Smooth muscle cell (in vitro differentiated cells): ENCODE results near the gene MBOAT7. TPM values are rescaled to one million over a fixed set of nuclear protein-coding genes. Genes with fewer than 3 reads are reported as not detected.

ENCODE experiments used
- DNase-seq: peaks from one replicate; lab custom pipeline; 2025; ENCODE audit not compliant: unreplicated experiment; lab: John Stamatoyannopoulos, UW
- H2AFZ ChIP-seq: fragments of 200-600 bp; sonication (generic); 2 replicates; pipeline ENCODE4 v1.6.0; 2016; ENCODE audit warnings: antibody characterized with exemption, low read depth, mild to moderate bottlenecking
- H3F3A ChIP-seq: fragments of 200-600 bp; sonication (generic); 2 replicates; pipeline ENCODE4 v1.6.0; 2017; ENCODE audit warnings: antibody characterized with exemption, low read depth
- H3K27ac ChIP-seq: fragments of 200-600 bp; sonication (generic); 2 replicates; pipeline ENCODE4 v1.5.1; 2016; ENCODE audit warnings: low read depth, mild to moderate bottlenecking
- H3K27me3 ChIP-seq: fragments of 200-600 bp; sonication (generic); 2 replicates; pipeline ENCODE4 v1.6.1; 2016; ENCODE audit warnings: low read depth, mild to moderate bottlenecking
- H3K36me3 ChIP-seq: fragments of 200-600 bp; sonication (generic); 2 replicates; pipeline ENCODE4 v1.5.1; 2016; ENCODE audit warnings: low read depth
- H3K4me1 ChIP-seq: fragments of 200-600 bp; sonication (generic); 2 replicates; pipeline ENCODE4 v1.5.1; 2016; ENCODE audit warnings: low read depth
- H3K4me2 ChIP-seq: fragments of 200-600 bp; sonication (generic); 2 replicates; pipeline ENCODE4 v1.6.0; 2016; ENCODE audit warnings: mild to moderate bottlenecking
- H3K4me3 ChIP-seq: fragments of 200-600 bp; sonication (generic); 2 replicates; pipeline ENCODE4 v1.5.1; 2016; ENCODE audit warnings: mild to moderate bottlenecking
- H3K79me2 ChIP-seq: fragments of 200-600 bp; sonication (generic); 2 replicates; pipeline ENCODE4 v1.6.0; 2016; ENCODE audit warnings: low read depth, mild to moderate bottlenecking
- H3K9ac ChIP-seq: fragments of 200-600 bp; sonication (generic); 2 replicates; pipeline ENCODE4 v1.6.0; 2016; ENCODE audit warnings: low read depth
- H3K9me3 ChIP-seq: fragments of 200-600 bp; sonication (generic); replicated peaks from 2 replicates; pipeline ENCODE4 v1.5.1; 2016; ENCODE audit warnings: low read depth
- H4K20me1 ChIP-seq: fragments of 200-600 bp; sonication (generic); 2 replicates; pipeline ENCODE4 v1.6.0; 2016; ENCODE audit warnings: low read depth
- CTCF ChIP-seq: fragments of 200-600 bp; sonication (generic); IDR thresholded peaks from 2 replicates; pipeline ENCODE4 v1.5.1; 2017; ENCODE audit warnings: borderline replicate concordance, mild to moderate bottlenecking, antibody characterized with exemption; ENCODE audit not compliant: insufficient read depth, poor library complexity, severe bottlenecking
- WGBS: methylation state at CpG from one replicate; pipeline ENCODE4 v1.1.7; 2016; ENCODE audit warnings: low lambda C conversion rate; 5-methylcytosine and 5-hydroxymethylcytosine counted together
- polyA plus RNA-seq: library from polyadenylated mRNA; unstranded; fragments of >200 nt; fragmentation: Nextera tagmentation; extraction: Ambion mirVana; gene quantifications from 2 replicates; pipeline ENCODE4 v1.2.1, GENCODE V29; 2016
- total RNA-seq: library from RNA; depleted of rRNA; stranded (reverse); fragments of >200 nt; gene quantifications from 2 replicates; pipeline ENCODE4 v1.2.3, GENCODE V29; 2014

MBOAT7 gene
- total and polyA plus RNA-seq, 2 experiments from 2014 or later = 106 to 110 TPM

- no peak for DNase-seq
- Histone ChIP-seq H3K4me1 (no peaks in the 10 kb centered on the region), H3K9me3 (no peaks in the 10 kb centered on the region), H3K27me3 (no peaks in the 10 kb centered on the region), H4K20me1 (no peaks in the 10 kb centered on the region), H3F3A (no peaks in the 10 kb centered on the region), H3K36me3 (no peaks in the 10 kb centered on the region), H3K79me2 (no peaks in the 10 kb centered on the region), H3K27ac (no peak overlapping the region), H2AFZ (no peak overlapping the region), H3K4me3 (no peak overlapping the region), H3K4me2 (no peak overlapping the region), H3K9ac (no peak overlapping the region)
- no peak for TF ChIP-seq CTCF
- WGBS = 90% methylated on average over 23 of the region's 23 CpGs
These were observed 10.7 kb downstream of the MBOAT7 start for GRCh38 chr19:54178581-54179261.

GRCh38 chr19:54173951-54174834, 15.2 kb downstream of the MBOAT7 start:
- Histone ChIP-seq H3K4me1 (no peaks in the 10 kb centered on the region), H3K27ac (no peak overlapping the region), H3K36me3 (no peaks in the 10 kb centered on the region), H3F3A (no peaks in the 10 kb centered on the region), H3K9me3 (no peaks in the 10 kb centered on the region), H2AFZ (no peak overlapping the region), H3K4me2 (no peak overlapping the region), H3K27me3 (no peaks in the 10 kb centered on the region), H3K4me3 (no peak overlapping the region), H3K79me2 (no peaks in the 10 kb centered on the region), H4K20me1 (no peaks in the 10 kb centered on the region), H3K9ac (no peak overlapping the region)
- WGBS = 85% methylated on average over 24 of the region's 25 CpGs
- TF ChIP-seq CTCF = no peak
- DNase-seq = no peak

DNA sequence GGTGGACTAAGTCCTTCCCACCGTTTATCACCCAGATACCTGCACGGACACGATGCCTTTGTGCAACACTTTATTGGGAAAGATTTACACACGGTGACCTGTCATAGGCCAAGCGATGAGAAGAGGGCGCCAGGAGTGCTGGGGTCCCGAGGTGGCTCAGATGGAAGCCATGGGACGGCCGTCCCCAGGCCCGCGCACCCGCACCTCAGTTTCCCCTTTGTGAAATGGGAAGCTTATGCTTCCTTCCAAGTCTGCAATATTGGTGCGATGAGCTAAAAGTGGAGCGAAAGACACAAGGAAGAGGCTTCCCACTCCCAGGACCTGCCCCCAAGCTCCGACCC, 16.1 kb downstream of the MBOAT7 start:
- Histone ChIP-seq H3K27ac (no peak overlapping the region), H3K4me3 (no peak overlapping the region), H3K4me1 (no peaks in the 10 kb centered on the region), H3K27me3 (no peaks in the 10 kb centered on the region), H3F3A (no peaks in the 10 kb centered on the region), H3K9me3 (no peaks in the 10 kb centered on the region), H3K9ac (no peak overlapping the region), H2AFZ (no peak overlapping the region), H3K79me2 (no peaks in the 10 kb centered on the region), H4K20me1 (no peaks in the 10 kb centered on the region), H3K4me2 (peak overlapping the region; percentile 76), H3K36me3 (no peaks in the 10 kb centered on the region)
- 60% methylated on average over 15 of the region's 15 CpGs for WGBS
- no peak for TF ChIP-seq CTCF
- DNase-seq = no peak
